A549 treated with dexamethasone at 1 μM for 4 hours (cell line): ENCODE results near the gene NPY1R. TPM values are rescaled to one million over a fixed set of nuclear protein-coding genes. Genes with fewer than 3 reads are reported as not detected.

Experiments
- total RNA-seq: library from RNA; stranded (reverse); fragments of 200-300 nt; extraction: Qiagen RNA extraction; gene quantifications from 5 replicates; pipeline ENCODE4 v1.2.3, GENCODE V29; 2022

NPY1R gene
- 0.07 to 0.17 TPM (median 0.11 TPM) in 3 of 5 replicates, not detected in the others for total RNA-seq

GRCh38 chr4:163332526-163333406 is at the start of gene NPY1R:
Gene NPY1R, minus strand, starts transcription at chr4:163332596. Its CDS starts 6,042 bp downstream, at chr4:163326554.

GRCh38 chr4:163343604-163344146 is 11.3 kb upstream of the NPY1R start, which contains the start of gene NPY5R:
Gene NPY5R, plus strand, starts transcription at chr4:163343892. Its CDS starts 6,382 bp downstream, at chr4:163350274.

Other genes starting within 250 kb of the NPY1R start
- 13.5 to 15.9 TPM (median 14.0 TPM) in 5 replicates for gene NAF1, start 165.7 kb downstream of the NPY1R start, total RNA-seq
- not detected in 5 replicates for gene NPY5R, start 11.3 kb upstream of the NPY1R start, total RNA-seq
- not detected in 5 replicates for gene TKTL2, start 141.2 kb upstream of the NPY1R start, total RNA-seq
- 21.8 to 35.4 TPM (median 24.8 TPM) in 5 replicates for gene TMA16, start 162.1 kb upstream of the NPY1R start, total RNA-seq